Measurements from ENCODE around the gene ITPRIP.

Gene ITPRIP

GRCh38 chr10:104274762-104275721 lies 63.2 kb downstream of the ITPRIP start:
- no peak for DNase-seq

- DNase-seq: no peak
Observed at GRCh38 chr10:104273899-104274575, 64.2 kb downstream of the ITPRIP start.

- DNase-seq: no peak
Observed at GRCh38 chr10:104273286-104273685, 65.0 kb downstream of the ITPRIP start.

- peak; percentile 99 for DNase-seq
Observed at GRCh38 chr10:104268713-104269645, 69.3 kb downstream of the ITPRIP start, which contains the start of gene GSTO2. Gene GSTO2 (plus strand): TSS chr10:104269184. CDS start chr10:104274916, 5,732 bp downstream.

GRCh38 chr10:104268405-104268712 lies 69.9 kb downstream of the ITPRIP start:
- DNase-seq: no peak

- peak; percentile 14 for DNase-seq
Observed at GRCh38 chr10:104267721-104268404, 70.4 kb downstream of the ITPRIP start.

GRCh38 chr10:104264783-104265182 lies 73.5 kb downstream of the ITPRIP start:
- no peak for DNase-seq

GRCh38 chr10:104262055-104262454 lies 76.2 kb downstream of the ITPRIP start:
- no peak for DNase-seq

- peak; percentile 52 for DNase-seq
Observed at GRCh38 chr10:104260775-104261115, 77.5 kb downstream of the ITPRIP start.

- no peak for DNase-seq
Observed at GRCh38 chr10:104259999-104260774, 78.1 kb downstream of the ITPRIP start.
